Fibroblast of the aortic adventitia (primary cell): ENCODE data around the gene WNK2. TPM values are rescaled to one million over a fixed set of nuclear protein-coding genes. Genes with fewer than 3 reads are reported as not detected.
"Not testable (repeated sequence)": the region's sequence is repeated elsewhere in the genome, so short reads cannot be mapped to it uniquely, and the experiment has no call there.

Source experiments
- DNase-seq: peaks from one replicate; pipeline ENCODE4 v3.0.0-alpha.2; 2010; ENCODE audit warnings: low read depth
- H3K4me3 ChIP-seq: 2 replicates; pipeline ENCODE4 v1.5.1; 2011; ENCODE audit warnings: low read depth, mild to moderate bottlenecking, control low read depth, low read length, moderate library complexity
- total RNA-seq: library from RNA; depleted of rRNA; stranded (reverse); fragments of >200 nt; gene quantifications from 2 replicates; pipeline ENCODE4 v1.2.3, GENCODE V29; 2012; ENCODE audit warnings: low replicate concordance
- TF ChIP-seq, protein P1 (sequence below): IDR thresholded peaks from 2 replicates; pipeline ENCODE4 v1.5.1; 2011; ENCODE audit warnings: mild to moderate bottlenecking, low read length, control low read depth, inconsistent platforms; ENCODE audit not compliant: insufficient read depth

WNK2 gene
- total RNA-seq, 1 donor, result not detected

DNA sequence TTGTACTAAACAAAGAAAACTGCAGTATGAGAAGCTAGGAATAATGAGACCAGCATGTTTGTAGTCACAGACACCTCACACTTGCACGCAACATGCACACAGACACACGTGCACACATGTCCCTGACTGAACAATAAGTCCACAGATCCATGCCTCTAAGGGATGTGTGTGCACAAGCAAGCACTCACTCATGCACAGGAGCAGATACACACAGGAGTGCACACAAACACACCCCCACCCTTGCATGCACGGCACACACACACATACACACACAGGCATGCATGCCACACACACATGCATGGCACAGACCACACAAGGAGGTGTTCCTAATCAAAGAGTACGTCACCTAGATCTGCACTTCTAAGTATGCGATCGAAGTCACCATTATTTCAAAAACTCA lies 156.2 kb downstream of the WNK2 start:
- TF ChIP-seq, protein P1, sequence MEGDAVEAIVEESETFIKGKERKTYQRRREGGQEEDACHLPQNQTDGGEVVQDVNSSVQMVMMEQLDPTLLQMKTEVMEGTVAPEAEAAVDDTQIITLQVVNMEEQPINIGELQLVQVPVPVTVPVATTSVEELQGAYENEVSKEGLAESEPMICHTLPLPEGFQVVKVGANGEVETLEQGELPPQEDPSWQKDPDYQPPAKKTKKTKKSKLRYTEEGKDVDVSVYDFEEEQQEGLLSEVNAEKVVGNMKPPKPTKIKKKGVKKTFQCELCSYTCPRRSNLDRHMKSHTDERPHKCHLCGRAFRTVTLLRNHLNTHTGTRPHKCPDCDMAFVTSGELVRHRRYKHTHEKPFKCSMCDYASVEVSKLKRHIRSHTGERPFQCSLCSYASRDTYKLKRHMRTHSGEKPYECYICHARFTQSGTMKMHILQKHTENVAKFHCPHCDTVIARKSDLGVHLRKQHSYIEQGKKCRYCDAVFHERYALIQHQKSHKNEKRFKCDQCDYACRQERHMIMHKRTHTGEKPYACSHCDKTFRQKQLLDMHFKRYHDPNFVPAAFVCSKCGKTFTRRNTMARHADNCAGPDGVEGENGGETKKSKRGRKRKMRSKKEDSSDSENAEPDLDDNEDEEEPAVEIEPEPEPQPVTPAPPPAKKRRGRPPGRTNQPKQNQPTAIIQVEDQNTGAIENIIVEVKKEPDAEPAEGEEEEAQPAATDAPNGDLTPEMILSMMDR, result no peak
- DNase-seq, result no peak
- no peak overlapping the region for H3K4me3 ChIP-seq

DNA sequence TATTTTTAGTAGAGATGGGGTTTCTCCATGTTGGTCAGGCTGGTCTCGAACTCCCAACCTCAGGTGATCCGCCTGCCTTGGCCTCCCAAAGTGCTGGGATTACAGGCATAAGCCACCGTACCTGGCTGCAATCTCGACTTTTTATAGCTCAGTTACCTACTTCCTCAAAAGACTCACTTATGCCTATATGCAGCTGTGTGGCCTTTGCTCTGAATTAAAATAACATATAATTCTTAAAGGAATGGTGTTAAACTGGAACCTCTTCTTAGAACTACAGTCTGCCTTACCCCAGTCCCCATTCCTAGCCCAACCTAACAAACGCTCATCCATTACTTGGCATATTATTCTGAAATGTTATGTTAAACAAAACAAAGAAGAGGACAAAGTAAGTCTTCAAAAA lies 157.9 kb downstream of the WNK2 start:
- DNase-seq, H3K4me3 ChIP-seq: not testable (repeated sequence)

DNA sequence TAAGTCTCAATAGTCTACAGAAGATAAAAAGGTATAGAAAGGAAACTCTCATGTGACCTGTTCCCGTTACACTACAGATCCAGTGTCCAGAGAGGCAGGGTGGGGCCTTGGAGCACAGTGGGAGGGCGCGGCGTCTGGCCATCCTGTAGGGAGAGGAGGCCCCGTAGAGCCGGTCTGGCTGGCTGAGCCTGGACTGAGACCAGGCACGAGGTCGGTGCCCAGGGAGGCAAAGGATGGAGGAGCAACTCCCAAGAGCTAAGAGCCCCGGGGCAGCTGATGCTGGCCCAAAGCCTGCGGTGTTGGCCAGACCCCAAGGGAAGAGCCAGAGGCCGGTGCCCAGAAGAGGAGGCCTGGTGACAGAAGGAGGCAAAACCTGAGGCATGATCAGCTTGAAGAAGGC lies 158.5 kb downstream of the WNK2 start:
- DNase-seq, H3K4me3 ChIP-seq: not testable (repeated sequence)

DNA sequence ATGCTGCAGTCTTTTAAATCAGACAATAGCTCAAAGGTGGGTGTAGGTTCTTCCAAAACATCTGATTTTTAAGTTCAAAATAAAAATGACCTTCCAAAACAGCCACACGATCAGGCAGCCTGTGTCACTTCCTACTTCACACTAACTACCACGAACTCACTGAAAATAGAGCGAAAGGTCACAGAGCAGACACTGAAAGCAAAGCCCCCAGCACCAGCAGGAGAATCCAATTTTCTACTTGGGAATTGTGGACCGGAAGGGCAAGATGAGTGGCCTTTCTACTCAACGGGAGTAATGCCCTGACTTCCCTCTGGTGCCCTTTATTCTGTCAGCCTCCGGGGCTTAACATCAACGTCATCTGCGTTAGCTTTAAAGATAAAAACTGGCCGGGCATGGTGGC lies 159.7 kb downstream of the WNK2 start:
- DNase-seq, result no peak
- no peak overlapping the region for H3K4me3 ChIP-seq
- TF ChIP-seq, protein P1, result no peak

DNA sequence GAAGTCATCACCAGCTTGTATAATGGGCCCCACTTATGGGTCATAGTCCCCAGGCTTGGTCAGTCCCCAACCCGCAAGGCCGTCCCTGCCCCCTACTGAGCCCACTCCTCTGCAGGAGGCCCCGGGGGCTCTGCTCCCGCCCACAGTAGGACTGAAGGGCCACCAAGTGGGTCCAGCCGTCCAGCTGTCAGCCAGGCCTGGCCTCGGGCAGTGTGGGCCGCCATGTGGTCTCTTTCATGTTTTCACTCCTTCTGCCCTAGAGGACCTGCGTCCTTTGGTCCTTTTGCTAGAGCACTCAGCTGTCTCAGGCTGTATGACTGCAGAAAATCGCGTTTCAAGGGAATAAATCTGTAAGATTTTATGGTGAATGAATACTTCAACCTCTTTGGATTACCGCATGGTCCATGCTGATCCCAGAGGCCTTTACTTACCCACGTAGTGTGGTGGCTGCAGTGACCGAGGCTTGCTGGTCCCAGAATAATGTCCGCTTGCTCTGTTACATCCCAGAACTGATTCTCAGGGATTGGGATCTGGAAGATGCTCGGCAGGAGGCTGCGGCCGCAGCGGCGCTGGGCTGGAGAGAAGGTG lies 161.8 kb downstream of the WNK2 start:
- no peak overlapping the region for H3K4me3 ChIP-seq
- no peak for DNase-seq

DNA sequence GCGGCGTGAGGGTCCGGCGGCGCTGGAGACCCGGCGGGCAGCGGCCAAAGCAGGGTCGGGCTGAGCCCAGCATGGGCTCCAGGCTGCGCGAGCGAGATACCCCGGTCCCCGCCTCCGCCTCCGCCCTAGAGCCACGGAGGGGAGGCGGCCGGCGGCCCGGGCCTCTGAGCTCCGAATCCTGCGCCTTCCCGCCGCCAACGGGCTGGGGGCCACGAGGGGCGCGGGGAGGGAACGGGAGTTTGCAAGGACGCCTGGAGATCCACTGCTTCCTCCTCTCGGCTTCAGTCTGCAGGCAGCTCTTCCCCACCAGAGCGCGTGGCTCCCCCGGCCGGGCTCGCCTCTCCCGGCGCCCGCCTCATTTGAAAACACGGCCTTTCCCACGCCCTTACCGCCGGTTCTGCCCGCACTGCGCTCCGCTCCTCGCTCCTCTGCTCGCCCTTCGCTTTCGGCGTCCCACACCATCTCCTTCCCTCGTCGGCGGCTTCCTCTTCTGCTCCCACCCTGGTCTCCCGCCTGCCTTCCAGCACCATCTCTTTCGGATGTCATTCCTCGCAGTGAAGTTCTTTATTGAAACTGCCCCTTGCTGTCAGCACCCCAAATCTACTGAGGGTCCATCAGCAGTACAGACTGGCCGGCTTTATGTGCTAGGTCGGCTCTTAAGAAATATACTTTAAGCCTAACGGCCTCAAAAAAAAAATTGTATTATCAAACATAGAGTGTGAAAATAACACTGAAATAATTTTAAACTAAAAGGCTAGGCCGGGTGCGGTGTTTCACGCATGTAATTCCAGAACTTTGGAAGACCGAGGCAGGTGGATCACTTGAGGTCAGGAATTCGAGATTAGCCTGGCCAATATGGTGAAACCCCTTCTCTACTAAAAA lies 162.5 kb downstream of the WNK2 start:
- H3K4me3 ChIP-seq, result peak overlapping the region; percentile 13

More for the DNA sequence above, 161.8 kb downstream of the WNK2 start:
- TF ChIP-seq, protein P1, result no peak

DNA sequence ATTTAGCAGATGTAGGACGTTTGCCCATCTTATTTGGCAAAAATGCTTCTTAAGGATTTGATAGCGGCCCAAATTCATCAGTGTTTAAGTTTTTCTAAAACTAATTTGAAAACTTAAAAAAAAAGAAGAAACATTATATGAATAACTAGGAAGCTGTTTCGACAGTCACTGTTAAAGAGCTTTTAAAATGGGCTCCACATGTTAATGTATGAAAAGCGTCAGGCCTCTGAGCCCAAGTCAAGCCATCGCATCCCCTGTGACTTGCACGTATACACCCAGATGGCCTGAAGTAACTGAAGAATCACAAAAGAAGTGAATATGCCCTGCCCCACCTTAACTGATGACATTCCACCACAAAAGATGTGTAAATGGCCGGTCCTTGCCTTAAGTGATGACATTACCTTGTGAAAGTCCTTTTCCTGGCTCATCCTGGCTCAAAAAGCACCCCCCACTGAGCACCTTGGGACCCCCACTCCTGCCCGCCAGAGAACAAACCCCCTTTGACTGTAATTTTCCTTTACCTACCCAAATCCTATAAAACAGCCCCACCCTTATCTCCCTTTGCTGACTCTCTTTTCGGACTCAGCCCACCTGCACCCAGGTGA lies 163.5 kb downstream of the WNK2 start:
- not testable (repeated sequence) for H3K4me3 ChIP-seq, DNase-seq

More for the DNA sequence above, 162.5 kb downstream of the WNK2 start:
- TF ChIP-seq, protein P1, result no peak
- no peak for DNase-seq

DNA sequence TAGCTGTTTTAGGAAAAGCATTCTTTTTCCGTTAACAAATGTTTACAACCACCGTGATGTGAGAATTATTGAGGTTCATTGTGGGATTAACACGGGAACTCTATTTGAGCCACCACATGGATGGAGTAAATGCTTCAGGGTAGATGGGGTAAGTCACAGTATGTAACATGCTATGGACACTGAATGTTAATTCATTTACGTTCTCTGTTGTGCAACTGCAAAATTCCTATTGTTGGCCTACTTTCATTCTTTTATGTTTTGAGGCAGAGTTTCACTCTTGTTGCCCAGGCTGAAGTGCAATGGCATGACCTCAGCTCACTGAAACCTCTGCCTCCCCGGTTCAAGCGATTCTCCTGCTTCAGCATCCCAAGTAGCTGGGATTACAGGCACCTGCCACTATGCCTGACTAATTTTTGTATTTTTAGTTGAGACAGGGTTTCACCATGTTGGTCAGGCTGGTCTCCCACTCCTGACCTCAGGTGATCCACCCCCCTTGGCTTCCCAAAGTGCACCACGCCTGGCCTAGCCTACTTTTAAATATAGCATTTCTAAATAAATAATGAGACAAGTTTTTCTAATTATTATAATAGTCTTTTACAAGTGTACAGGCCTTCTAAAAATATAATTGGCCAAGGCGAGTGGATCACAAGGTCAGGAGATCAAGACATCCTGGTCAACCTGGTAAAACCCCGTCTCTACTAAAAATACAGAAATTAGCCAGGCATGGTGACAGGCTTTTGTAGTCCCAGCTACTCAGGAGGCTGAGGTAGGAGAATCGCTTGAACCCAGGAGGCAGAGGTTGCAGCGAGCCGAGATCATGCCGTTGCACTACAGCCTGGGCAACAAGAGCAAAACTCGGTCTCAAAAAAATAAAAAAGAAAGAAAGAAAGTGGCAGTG lies 169.7 kb downstream of the WNK2 start:
- not testable (repeated sequence) for DNase-seq, H3K4me3 ChIP-seq
